GM12892 (cell line): ENCODE results near the gene ZBTB46.

Experiments used
- POLR2A ChIP-seq: IDR thresholded peaks from 2 replicates; pipeline ENCODE4 v1.6.1; 2011; ENCODE audit warnings: low read depth, low read length, control low read depth
- POLR2AphosphoS5 ChIP-seq: IDR thresholded peaks from 2 replicates; pipeline ENCODE4 v1.6.1; 2011; ENCODE audit warnings: low read depth, low read length, control low read depth
- TAF1 ChIP-seq: IDR thresholded peaks from 2 replicates; pipeline ENCODE4 v1.6.1; 2011; ENCODE audit warnings: low read depth, mild to moderate bottlenecking, control low read depth, low read length, borderline replicate concordance

DNA sequence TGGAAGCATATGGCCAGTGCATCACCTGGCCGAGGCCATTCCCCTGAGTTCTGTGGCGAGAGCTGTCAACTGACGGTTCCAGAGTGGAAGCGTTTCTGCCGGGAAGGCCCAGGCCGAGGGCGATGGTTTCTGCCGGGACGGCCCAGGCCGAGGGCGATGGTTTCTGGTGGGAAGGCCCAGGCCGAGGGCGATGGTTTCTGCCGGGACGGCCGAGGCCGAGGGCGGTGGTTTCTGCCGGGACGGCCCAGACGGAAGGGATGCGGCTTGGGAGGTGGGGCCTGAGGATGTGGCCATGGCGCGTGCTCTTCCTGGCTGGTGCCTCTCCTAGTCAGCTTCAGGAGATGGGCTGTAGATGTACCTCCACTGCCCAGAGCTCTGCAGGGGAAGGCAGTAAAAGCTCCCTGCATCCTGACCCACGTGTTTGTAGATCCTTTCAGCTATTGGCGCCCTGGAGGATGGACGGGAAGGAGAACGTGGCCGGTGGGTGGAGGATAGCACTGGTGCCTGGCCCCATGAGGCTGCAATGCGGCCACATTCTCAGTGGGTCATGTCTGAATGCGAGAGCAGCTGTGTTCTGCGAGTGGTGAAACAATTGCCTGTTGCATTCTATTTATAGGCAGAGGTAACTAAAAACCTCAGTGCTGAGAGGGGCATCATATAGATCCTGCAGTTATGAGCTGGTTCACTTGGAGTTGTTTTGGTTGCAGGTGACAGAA, 46.8 kb upstream of the ZBTB46 start:
- TF ChIP-seq TAF1 (no peak), POLR2A (no peak), POLR2AphosphoS5 (no peak)
